ENCODE data around the gene GET3. TPM values are rescaled to one million over a fixed set of nuclear protein-coding genes. Genes with fewer than 3 reads are reported as not detected.

GET3 gene
- total and polyA plus RNA-seq, 2 of the 13 experiments (the other 11 are each of a cell fraction or from before 2014, with no cell fraction given) = 57.7 to 59.4 TPM

DNA sequence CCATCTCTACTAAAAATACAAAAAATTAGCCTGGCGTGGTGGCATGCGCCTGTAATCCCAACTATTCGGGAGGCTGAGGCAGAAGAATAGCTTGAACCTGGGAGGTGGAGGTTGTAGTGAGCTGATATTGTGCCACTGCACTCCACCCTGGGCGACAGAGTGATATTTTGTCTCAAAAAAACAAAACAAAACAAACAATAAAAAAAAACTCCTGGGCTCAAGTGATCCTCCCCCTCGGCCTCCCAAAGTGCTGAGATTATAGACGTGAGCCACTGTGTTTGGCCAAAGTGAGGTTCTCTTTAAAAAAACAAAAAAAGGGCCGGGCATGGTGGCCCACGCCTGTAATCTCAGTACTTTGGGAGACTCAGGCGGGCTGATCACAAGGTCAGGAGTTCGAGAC lies 50.2 kb downstream of the GET3 start:
- no peak overlapping the region for H3K4me2 ChIP-seq (ENCODE audit: low read depth, low read length)
- H3K79me2 ChIP-seq (ENCODE audit: insufficient read depth, low read length) = peaks cover 4% of the 10 kb centered on the region
- H3K4me3 ChIP-seq (replicated peaks in 1 of 3; ENCODE audit: insufficient read depth in 1 of 3, low read depth in 2 of 3, low read length in 3 of 3) = no peak overlapping the region
- no peak overlapping the region for H3K27ac ChIP-seq (ENCODE audit: extremely low read length, insufficient read depth, low read length)
- TF ChIP-seq HNF4A (CRISPR knock-in tag; IDR thresholded peaks at IDR 0.05) (no peak), HOXA5 (CRISPR knock-in tag; IDR thresholded peaks at IDR 0.05) (no peak), AGO2 (optimal IDR thresholded peaks at IDR 0.05; ENCODE audit: low read depth, low read length) (no peak)
- TF ChIP-seq, protein P1, sequence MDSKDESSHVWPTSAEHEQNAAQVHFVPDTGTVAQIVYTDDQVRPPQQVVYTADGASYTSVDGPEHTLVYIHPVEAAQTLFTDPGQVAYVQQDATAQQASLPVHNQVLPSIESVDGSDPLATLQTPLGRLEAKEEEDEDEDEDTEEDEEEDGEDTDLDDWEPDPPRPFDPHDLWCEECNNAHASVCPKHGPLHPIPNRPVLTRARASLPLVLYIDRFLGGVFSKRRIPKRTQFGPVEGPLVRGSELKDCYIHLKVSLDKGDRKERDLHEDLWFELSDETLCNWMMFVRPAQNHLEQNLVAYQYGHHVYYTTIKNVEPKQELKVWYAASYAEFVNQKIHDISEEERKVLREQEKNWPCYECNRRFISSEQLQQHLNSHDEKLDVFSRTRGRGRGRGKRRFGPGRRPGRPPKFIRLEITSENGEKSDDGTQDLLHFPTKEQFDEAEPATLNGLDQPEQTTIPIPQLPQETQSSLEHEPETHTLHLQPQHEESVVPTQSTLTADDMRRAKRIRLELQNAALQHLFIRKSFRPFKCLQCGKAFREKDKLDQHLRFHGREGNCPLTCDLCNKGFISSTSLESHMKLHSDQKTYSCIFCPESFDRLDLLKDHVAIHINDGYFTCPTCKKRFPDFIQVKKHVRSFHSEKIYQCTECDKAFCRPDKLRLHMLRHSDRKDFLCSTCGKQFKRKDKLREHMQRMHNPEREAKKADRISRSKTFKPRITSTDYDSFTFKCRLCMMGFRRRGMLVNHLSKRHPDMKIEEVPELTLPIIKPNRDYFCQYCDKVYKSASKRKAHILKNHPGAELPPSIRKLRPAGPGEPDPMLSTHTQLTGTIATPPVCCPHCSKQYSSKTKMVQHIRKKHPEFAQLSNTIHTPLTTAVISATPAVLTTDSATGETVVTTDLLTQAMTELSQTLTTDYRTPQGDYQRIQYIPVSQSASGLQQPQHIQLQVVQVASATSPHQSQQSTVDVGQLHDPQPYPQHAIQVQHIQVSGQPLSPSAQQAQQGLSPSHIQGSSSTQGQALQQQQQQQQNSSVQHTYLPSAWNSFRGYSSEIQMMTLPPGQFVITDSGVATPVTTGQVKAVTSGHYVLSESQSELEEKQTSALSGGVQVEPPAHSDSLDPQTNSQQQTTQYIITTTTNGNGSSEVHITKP (CRISPR knock-in tag; IDR thresholded peaks at IDR 0.05; ENCODE audit: low read depth) = no peak
- TF ChIP-seq, protein P2, sequence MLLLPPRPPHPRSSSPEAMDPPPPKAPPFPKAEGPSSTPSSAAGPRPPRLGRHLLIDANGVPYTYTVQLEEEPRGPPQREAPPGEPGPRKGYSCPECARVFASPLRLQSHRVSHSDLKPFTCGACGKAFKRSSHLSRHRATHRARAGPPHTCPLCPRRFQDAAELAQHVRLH (CRISPR knock-in tag; IDR thresholded peaks at IDR 0.05; ENCODE audit: borderline replicate concordance, low read depth) = no peak
- TF ChIP-seq, protein P3, sequence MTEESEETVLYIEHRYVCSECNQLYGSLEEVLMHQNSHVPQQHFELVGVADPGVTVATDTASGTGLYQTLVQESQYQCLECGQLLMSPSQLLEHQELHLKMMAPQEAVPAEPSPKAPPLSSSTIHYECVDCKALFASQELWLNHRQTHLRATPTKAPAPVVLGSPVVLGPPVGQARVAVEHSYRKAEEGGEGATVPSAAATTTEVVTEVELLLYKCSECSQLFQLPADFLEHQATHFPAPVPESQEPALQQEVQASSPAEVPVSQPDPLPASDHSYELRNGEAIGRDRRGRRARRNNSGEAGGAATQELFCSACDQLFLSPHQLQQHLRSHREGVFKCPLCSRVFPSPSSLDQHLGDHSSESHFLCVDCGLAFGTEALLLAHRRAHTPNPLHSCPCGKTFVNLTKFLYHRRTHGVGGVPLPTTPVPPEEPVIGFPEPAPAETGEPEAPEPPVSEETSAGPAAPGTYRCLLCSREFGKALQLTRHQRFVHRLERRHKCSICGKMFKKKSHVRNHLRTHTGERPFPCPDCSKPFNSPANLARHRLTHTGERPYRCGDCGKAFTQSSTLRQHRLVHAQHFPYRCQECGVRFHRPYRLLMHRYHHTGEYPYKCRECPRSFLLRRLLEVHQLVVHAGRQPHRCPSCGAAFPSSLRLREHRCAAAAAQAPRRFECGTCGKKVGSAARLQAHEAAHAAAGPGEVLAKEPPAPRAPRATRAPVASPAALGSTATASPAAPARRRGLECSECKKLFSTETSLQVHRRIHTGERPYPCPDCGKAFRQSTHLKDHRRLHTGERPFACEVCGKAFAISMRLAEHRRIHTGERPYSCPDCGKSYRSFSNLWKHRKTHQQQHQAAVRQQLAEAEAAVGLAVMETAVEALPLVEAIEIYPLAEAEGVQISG (CRISPR knock-in tag; IDR thresholded peaks at IDR 0.05) = no peak
- TF ChIP-seq, protein P4, sequence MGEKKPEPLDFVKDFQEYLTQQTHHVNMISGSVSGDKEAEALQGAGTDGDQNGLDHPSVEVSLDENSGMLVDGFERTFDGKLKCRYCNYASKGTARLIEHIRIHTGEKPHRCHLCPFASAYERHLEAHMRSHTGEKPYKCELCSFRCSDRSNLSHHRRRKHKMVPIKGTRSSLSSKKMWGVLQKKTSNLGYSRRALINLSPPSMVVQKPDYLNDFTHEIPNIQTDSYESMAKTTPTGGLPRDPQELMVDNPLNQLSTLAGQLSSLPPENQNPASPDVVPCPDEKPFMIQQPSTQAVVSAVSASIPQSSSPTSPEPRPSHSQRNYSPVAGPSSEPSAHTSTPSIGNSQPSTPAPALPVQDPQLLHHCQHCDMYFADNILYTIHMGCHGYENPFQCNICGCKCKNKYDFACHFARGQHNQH (CRISPR knock-in tag; IDR thresholded peaks at IDR 0.05) = no peak
- TF ChIP-seq, protein P5, sequence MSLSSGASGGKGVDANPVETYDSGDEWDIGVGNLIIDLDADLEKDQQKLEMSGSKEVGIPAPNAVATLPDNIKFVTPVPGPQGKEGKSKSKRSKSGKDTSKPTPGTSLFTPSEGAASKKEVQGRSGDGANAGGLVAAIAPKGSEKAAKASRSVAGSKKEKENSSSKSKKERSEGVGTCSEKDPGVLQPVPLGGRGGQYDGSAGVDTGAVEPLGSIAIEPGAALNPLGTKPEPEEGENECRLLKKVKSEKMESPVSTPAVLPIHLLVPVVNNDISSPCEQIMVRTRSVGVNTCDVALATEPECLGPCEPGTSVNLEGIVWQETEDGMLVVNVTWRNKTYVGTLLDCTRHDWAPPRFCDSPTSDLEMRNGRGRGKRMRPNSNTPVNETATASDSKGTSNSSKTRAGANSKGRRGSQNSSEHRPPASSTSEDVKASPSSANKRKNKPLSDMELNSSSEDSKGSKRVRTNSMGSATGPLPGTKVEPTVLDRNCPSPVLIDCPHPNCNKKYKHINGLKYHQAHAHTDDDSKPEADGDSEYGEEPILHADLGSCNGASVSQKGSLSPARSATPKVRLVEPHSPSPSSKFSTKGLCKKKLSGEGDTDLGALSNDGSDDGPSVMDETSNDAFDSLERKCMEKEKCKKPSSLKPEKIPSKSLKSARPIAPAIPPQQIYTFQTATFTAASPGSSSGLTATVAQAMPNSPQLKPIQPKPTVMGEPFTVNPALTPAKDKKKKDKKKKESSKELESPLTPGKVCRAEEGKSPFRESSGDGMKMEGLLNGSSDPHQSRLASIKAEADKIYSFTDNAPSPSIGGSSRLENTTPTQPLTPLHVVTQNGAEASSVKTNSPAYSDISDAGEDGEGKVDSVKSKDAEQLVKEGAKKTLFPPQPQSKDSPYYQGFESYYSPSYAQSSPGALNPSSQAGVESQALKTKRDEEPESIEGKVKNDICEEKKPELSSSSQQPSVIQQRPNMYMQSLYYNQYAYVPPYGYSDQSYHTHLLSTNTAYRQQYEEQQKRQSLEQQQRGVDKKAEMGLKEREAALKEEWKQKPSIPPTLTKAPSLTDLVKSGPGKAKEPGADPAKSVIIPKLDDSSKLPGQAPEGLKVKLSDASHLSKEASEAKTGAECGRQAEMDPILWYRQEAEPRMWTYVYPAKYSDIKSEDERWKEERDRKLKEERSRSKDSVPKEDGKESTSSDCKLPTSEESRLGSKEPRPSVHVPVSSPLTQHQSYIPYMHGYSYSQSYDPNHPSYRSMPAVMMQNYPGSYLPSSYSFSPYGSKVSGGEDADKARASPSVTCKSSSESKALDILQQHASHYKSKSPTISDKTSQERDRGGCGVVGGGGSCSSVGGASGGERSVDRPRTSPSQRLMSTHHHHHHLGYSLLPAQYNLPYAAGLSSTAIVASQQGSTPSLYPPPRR (CRISPR knock-in tag; IDR thresholded peaks at IDR 0.05; ENCODE audit: borderline replicate concordance) = no peak
- no peaks in the 10 kb centered on the region; a peak in 2 of 5 replicates for H3K27me3 ChIP-seq (ENCODE audit: control insufficient read depth in 1 of 2, insufficient read depth in 2 of 2, low read length in 2 of 2)
- no peaks in the 10 kb centered on the region for H4K20me1 ChIP-seq (ENCODE audit: insufficient read depth, low read length)
- ChIA-PET CTCF (ENCODE audit: low intra/inter-chr PET ratio, low total read pairs) (no interaction called here), POLR2A (interaction anchor here (1.4 to 1.5 kb wide), 2 partner anchors 9 to 13 kb away, joined by 3 to 5 read pairs; no protein-coding TSS in a partner anchor)
- no peak overlapping the region for H2AFZ ChIP-seq (ENCODE audit: low read length)
- 46% methylated on average over 10 of the region's 10 CpGs for WGBS (ENCODE audit: low lambda C conversion rate)
- no peaks in the 10 kb centered on the region for H3K9me3 ChIP-seq (ENCODE audit: low read length)
- ATAC-seq (no peak), FAIRE-seq (no peak), DNase-seq (ENCODE audit: low spot score) (no peak)
- BruUV-seq (replicated peaks) = no TSS peak
- intact Hi-C loops (cut with micrococcal nuclease; ENCODE audit: unreplicated experiment) = no loop called here
- H3K36me3 ChIP-seq (replicated peaks in 1 of 2; ENCODE audit: control insufficient read depth in 1 of 2, insufficient read depth in 2 of 2, low read length in 2 of 2) = no peaks in the 10 kb centered on the region
- H3K4me1 ChIP-seq (ENCODE audit: insufficient read depth, low read length) = peaks cover 77% of the 10 kb centered on the region
- no peak overlapping the region for H3K9ac ChIP-seq (ENCODE audit: insufficient read depth, low read depth, low read length)
- in situ Hi-C loops (cut with HindIII; ENCODE audit: extremely low pct_ligation_motif_present, low pct_unique_long_range_greater_than_20kb) = no loop called here

Data from HepG2 (cell line).